ENCODE results near the gene PIP4K2A. TPM values are rescaled to one million over a fixed set of nuclear protein-coding genes. Genes with fewer than 3 reads are reported as not detected.
A peak's percentile ranks its signal among the peaks of the same experiment; 100 is the strongest.

The PIP4K2A gene
- total RNA-seq, 1 experiment from 2014 or later = 28.1 TPM

DNA sequence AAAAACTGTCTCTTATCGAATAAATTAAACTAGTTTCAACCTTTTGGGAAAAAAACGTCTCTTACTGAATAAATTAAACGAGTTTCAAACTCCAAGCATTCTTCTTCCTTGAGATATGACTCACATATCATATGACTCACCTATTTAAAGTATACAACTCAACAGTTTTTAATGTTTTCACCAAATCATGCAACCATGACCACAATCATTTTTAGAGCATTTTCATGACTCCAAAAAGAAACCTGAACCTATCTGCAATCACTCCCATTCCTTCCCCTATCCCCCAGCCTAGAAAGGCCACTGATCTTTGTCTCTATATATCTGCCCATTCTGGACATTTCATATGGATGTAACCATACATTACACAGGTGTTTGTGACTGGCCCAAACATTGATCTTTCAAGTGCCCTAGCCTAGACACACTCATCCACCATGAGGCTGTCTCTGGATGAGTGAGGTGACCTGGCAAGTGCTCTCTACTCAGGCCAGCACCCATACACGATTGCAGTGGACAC is 115.3 kb downstream of the PIP4K2A start:
- peak; percentile 44 for DNase-seq (ENCODE audit: low read depth)

DNA sequence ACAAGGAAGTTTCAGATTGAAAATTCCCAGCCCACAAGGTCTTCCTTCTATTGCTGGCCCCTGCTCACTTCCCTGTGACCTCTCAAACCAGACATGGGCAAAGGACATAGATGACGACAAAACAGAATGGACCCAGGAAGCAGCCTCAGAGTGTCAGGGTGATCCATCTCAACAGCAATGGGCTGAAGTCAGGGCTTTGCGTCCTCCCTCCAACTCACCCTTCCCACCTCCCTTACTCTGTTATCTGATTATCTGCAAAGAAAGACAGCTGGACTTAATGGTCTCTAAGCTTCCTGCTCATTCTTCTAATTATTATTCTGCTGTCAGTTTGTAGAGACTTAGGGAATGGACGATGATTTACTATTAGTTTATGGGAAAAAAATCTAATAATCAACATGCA is 115.9 kb downstream of the PIP4K2A start:
- no peak for DNase-seq (ENCODE audit: low read depth)

DNA sequence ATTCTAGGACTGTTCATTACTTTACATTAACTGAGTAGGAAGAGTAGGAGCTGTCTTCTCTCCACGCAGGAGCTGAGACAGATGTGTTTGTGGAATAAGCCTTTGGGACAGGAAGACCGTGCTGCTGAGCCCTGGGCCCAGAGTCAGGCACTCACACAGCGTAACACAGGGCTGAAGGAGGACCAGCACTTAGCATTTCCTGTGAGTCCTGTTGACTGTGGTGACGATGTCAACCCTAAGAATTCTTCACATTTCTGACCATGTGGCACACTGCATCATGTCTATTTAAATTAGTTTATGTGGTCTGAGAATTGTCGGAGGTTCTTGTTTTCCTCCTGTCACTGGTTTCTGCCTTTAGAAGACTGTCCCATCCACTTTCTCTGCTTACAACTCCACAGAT is 117.2 kb downstream of the PIP4K2A start:
- DNase-seq (ENCODE audit: low read depth) = peak; percentile 28

DNA sequence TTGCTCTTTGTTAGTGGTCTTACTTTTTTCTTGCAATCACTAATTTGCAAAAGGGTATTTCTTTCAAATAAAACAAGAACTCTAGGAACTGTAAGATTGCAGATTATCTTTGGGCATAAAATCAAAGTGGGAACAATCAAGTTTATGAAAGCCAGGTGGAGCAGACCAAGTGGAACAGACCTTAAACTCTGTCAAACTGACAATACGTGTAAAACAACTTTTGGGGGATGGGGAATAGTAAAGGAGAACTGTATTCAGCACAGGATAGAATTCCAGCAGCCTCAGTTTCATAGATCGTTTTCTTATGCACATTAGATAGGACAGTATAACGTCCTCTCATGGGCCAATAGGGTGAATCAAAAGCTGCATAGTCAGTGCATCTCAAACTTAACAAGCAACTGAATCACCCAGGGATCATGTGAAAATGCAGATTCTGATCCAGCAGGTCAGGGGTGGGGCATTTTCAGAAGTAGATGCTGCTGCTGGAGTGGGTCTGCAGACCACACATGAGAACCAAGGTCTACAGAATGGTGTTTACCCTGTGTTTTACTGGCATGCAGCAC is 120.7 kb downstream of the PIP4K2A start:
- no peak for DNase-seq (ENCODE audit: low read depth)

DNA sequence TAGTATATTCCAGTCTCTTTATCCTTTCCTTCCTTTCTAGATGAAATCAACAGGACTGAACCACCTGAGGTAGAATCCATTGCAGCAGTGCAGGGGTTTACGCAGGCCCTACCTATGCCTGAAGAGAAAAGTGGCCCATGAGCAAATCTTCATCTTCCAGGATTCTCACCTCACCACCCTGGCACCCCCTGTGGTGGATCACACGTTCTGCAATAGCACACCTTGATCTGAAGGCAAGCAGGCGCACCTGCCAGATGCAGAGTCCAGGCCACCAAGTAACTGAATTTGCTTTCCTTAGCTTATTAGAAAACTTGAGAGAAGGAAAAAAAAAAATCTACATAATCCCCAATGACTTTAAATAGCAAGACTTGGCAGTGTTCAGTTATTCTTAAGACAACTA is 121.4 kb downstream of the PIP4K2A start:
- no peak for DNase-seq (ENCODE audit: low read depth)

DNA sequence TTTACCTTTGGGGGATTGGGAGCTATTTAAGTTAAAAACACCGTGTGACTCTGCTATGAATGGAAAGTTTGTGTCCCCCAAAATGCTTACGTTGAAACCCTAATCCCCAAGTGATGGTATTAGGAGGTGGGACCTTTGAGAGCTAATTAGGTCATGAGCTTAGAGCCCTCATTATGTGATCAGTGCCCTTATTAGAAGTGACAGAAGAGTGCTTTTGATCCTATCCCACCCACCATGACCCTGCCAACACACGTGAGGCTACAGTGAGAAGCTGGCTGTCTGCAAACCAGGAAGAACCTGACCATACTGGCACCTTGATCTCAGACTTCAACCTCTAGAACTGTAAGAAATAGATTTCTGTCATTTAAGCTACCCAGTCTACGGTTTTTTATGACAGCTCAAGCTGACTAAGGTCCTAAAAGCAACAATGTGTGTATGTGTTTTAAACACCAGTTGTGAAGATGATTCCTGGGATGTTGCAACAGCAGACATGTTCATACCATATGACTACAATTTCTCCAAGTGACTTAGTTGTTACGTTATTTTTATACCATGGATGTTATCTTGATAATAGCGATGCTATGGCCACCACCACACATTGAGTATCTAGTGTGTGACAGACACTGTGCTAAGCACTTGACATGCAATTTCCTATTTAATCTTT is 124.4 kb downstream of the PIP4K2A start:
- DNase-seq (ENCODE audit: low read depth) = no peak

DNA sequence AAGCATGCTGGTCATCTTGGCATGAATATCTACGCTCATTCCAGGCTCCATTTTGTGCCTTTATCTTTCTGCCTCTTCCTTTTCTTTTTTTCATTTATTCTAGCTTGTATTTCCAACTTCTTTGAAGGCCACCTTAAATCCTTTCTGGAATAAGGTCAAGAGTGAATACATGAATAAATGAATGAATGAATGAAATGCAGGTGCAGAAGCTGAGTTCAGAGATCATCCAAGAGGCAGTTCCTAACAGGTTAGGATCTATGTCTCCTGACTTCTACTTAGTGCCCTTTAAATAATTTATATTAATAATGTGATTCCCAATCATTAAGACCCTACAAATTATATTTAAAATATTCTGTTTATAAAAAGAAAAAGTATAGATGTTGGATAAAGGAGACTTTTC is 125.9 kb downstream of the PIP4K2A start:
- no peak for DNase-seq (ENCODE audit: low read depth)

DNA sequence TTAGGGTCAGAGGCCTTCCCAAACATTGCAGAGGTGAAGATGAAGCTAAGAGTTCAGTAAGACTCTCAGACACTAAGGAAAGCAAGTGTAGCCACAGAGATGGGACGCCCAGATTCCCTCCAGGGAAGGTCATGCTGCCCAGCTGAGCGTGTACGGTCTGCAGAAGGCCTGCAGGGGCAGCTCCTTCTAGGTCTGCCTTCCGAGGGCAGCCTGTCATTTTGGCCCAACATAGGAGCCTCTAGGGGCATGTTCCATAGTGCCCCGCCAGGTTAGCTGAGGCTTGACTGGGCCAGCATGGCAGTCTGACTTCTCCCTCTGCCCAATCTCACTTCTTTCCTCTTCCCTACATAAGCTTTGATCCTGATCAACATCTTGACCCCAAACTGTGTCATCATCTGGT is 130.7 kb downstream of the PIP4K2A start:
- no peak for DNase-seq (ENCODE audit: low read depth)

DNA sequence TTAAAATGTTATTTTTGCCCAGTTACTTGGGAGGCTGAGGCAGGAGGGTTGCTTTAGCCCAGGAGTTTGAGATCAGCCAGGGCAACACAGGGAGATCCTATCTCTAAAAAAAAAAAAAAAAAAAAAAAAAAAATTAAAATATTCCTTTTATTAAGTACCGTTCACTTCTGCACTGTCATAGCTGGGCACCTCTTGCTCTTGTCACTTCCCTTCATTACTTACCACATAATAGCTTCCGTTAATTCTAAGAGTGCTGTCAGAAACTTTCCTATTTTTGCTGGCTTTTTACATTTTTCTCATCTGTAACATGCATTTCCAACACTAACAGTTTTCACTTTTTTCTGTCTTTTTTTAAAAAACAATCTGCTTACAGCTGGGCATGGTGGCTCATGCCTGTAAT is 132.9 kb downstream of the PIP4K2A start:
- DNase-seq (ENCODE audit: low read depth) = no peak

DNA sequence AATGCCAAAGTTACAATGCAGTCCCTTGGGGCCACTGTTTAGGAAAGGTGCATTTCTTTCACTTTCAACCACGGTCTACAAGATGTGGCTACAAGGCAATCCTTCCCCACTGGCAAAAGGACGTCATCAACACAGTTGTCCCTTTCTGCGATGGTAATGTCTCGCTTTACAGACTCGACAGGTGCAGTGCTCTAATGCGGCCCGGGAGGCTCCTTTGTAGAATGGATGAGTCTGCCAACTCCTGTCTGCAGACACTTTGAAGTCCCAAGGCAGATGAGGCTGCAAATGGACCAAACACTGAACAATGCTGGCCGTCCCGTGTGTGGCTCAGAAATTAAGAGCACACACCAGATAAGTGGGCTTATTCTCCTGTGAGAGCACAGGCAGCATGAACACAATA is 133.7 kb downstream of the PIP4K2A start:
- no peak for DNase-seq (ENCODE audit: low read depth)

DNA sequence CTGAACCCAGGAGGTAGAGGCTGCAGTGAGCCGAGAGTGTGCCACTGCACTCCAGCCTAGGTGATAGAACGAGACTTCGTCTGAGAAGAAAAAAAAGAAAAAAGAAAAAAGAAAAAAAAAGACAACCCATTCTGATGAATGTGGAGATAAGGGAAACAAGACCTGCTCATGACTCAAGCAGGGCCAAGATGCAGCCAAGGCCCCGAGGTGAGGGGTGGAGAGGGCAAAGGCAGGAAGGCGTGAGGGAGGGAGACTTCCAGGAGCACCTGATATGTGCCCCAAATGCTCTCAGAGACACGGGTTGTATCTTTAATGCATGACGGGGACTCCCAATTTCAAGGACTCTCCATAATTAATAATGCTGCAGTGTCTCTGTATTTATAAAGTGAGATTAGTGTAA is 134.6 kb downstream of the PIP4K2A start:
- no peak for DNase-seq (ENCODE audit: low read depth)

DNA sequence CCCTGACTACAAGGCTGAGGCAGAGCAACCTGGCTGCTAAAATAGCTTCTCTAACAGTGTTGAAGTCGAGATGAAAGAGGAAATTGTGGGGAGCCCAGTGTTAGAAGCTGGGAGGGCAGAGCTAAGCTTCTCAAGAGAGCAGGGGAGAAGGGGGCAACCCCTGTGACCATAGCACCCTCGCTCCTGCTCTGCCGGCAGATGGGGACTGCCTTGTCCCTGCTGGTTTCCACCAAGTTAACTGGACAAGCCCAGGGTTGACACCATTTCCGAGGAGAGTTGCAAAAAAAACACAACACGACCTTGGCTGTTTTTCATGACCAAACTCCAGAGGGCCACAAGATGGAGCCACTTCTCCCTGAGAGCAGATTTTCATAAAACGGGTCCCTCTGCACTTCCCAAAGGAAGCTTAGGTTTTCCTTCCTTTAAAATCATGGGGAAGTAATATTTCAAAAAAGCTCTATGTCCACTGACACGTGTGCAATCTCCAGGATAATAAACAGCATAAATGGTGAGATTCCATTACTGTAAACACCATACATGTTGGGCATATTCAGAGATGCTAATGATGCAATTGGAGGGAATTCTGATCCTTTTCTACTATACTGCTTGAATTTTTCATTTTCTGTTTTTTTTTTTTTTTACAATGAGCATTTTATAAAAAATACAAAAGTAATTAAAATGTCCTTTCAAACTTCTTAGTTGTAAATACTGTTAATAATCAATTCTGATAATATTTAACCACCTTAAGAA is 140.4 kb downstream of the PIP4K2A start:
- DNase-seq (ENCODE audit: low read depth) = peak; percentile 6

DNA sequence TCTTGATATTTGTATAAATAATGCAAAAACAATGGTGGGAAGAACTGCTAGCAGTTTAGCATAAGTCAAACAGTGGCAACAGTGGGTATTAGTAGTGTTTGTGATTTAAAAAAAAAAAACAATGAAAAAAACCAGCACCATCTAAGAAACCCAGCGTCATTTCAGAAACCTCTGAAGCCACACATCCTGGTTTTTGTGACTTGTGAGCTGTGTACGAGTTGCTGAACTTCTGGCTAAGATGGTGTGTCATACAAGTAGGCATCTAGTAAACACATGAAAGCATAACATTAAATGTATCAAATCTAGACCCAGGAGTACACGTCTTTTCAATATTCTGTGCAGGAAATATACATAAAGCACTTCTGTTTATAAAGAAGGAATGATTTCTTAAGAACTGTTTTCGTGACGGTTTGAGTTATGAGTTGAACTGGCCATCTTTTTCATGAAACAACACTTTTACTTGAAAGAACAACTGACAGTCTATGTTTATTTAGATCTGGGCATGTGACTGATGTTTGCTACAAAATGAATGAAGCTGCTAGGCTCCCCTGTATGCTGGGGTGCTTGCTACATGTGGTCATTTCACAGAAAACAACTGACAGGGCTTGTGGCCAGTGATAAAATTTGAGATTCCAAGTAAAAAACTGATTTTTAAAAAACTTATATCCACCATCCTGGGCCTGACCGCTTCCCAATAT is 143.5 kb downstream of the PIP4K2A start:
- no peak for DNase-seq (ENCODE audit: low read depth)

DNA sequence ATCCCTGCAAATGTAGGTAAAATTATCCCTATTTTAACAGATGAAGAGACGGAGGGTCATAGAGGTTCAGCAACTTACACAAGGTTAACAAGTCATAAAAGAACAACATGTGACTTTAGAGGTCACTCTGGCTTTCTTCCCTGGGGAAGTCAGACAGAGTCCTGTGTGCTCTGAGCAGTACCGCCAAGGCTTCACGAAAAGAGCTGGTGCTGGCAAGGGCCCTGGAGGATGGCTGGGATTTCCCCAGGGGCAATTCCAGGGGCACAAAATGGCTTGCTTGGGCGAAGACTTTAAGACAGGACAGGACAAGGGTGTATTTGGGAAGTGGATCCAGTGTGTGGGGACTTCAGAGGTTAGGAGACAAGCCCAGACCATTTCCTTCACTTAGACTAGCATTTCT is 144.1 kb downstream of the PIP4K2A start:
- DNase-seq (ENCODE audit: low read depth) = no peak

DNA sequence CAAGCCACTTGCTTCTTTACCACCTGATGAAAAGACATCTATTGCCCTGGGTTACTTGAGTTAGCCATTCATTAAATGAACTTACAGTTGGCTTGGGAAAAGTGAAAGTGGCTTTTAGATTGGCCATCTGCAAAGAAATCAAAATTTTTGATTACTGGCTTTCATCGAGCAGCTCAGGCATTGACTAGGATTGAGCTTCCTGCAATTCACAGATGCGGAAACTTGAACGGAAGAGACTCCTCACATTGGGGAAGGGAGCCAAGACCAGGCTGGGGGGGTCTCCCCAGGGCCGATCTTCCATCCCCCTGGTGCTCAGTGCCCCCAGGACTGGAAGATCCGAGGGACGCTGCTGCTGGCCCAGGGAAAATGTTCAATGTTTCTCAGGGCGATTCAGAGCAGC is 145.4 kb downstream of the PIP4K2A start:
- DNase-seq (ENCODE audit: low read depth) = no peak

DNA sequence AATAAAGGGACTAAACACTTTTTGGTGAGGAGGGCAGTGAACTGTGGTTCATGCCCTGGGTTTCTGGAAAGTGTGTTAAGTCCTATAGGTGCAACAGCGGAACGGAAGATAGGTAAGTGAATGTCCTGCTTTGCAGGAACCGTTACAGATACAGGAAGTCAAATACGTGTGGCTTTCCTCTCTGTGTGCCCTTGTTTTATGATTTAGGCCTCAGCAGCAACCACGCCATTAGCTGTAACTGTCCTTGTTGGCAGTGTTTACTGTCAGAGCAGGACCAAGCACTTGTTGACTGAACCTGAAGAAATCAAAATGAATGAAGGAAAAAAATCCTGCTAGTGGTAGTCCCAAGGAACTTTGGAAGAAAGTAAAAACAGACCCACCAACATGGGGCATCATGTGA is 150.3 kb downstream of the PIP4K2A start:
- DNase-seq (ENCODE audit: low read depth) = no peak

DNA sequence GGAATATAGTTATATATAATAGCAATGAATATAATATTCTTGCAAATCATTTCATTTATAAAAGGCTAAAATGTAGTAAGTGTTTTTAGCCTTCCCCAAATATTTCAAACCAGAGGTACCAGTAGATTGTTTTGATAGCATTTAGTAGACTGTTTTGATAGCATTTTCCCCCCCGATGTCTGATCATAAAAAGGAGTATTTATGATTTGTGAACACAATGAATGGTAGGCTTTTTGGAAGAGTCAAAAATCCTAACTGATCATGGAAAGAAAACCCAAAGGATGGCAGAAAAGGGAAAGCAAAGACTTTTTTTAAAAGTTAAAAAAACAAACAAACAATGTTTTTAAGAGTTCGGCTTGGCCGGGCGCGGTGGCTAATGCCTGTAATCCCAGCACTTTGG is 152.5 kb downstream of the PIP4K2A start:
- no peak for DNase-seq (ENCODE audit: low read depth)

DNA sequence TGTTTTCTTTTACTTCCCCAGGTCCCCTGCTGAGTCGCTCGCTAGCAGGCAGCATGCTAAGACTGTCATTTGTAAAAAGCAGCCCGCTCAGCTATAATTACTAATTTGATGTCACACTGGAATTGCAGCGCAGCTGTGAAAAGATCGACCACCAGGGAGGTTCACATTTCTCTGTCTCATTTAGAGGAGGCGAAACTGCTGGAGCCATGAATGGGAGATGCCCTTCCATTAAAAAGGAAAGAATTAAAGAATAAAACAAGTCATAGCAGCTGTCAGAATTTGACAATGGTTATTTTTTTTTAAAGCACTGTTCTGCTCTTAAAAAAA is 153.5 kb downstream of the PIP4K2A start:
- no peak for DNase-seq (ENCODE audit: low read depth)

DNA sequence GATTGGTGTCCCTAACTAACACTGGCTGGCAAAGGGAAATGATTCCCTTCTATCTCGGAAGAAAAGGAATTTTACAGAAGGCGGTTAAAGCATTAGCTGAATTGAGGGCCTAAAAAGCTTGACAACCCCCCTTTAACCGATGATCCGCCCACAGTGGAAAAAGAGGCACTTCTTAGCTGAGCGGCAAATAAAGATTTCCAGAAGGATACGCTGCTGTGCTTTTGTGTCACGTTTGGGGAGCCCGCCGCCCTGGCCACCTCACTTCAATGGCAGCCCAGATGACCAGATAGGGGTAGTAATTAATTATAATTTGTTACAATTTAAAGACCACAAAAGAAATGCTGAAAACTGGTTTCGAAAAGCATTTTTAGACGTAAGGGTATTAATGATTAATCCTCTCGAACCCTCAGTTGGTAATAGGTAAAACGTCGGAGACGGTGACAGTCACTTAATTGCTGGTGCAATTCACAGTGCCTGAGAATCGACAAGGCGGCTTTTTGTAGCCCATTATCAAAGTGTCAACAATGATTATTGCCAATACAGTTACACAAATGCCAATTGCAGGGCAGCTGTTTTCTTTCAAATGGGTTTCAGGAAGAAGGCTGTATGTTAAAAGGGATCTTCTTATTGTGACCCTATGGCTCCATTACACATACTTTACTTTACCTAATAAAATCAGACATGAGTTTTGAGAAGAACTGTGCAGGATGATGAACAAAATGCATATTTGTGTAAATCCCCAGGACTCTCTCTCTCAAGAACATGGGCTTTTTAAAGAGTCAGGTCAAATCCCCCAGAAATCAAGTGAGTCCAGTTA is 154.1 kb downstream of the PIP4K2A start:
- DNase-seq (ENCODE audit: low read depth) = no peak

DNA sequence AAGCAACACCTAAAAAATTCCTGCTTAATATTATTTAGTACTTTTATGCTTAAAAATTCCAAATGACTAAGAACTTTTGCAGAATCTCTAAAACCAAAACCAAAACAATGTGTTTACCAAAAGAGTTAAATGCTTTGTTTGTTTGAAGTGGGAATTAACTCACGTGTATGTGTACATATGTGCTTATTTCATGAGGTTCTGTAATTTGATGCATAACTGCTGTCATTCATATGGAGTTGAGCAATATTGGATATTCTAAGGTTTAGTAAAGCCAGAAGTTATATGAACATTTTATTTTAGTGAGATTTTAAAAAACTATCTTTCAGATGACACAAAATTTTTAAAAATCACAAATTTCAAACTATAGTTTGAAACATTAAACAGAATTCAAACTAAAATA is 157.1 kb downstream of the PIP4K2A start:
- DNase-seq (ENCODE audit: low read depth) = no peak

DNA sequence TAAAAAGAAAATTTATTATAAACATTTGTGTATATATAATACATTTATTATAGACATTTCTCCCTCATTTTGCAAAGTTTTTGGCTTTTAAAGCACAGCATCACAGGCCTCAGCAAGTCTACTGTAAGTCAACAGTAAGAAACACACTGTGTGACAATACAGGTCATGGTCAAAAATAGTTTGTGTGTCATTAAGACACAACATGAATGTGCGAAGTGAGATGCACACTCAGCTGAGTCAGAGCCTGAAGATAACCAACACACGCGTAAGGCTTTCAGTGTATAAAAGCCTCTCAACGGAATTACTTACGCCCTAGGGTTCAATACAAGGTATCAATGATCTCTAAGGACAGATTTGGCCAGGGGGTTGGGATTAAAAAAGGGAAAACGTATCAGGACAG is 157.6 kb downstream of the PIP4K2A start:
- no peak for DNase-seq (ENCODE audit: low read depth)
